HepG2 (cell line): Measurements from ENCODE around the gene IL1RAP. TPM values are rescaled to one million over a fixed set of nuclear protein-coding genes. Genes with fewer than 3 reads are reported as not detected.

Experiments used
- ARID2 ChIP-seq: sonication (generic); formaldehyde crosslinking; IDR thresholded peaks from 2 replicates; pipeline ENCODE4 v1.8.1; 2022; ENCODE audit warnings: mild to moderate bottlenecking, missing genetic modification reagents, borderline replicate concordance
- ASH2L ChIP-seq: fragments of 300-600, 200-600 bp; sonication (generic); IDR thresholded peaks from 2 replicates; pipeline ENCODE4 v1.7.0; 2017; ENCODE audit warnings: low read depth, mild to moderate bottlenecking, moderate library complexity, mixed read lengths, low read length; ENCODE audit not compliant: insufficient read length
- ERF ChIP-seq: IDR thresholded peaks from 2 replicates; pipeline ENCODE4 v1.6.1; 2018; ENCODE audit warnings: missing biosample characterization, missing genetic modification reagents
- ETV5 ChIP-seq: IDR thresholded peaks from 2 replicates; pipeline ENCODE4 v1.6.1; 2018; ENCODE audit warnings: missing biosample characterization, missing genetic modification reagents, inconsistent platforms, borderline replicate concordance
- FOXJ3 ChIP-seq: sonication (generic); formaldehyde crosslinking; IDR thresholded peaks from 2 replicates; pipeline ENCODE4 v1.4.0; 2020; ENCODE audit warnings: missing genetic modification reagents, mild to moderate bottlenecking, borderline replicate concordance
- HNRNPH1 ChIP-seq: fragments of 200-400 bp; formaldehyde crosslinking; optimal IDR thresholded peaks from 2 replicates; pipeline ENCODE3; 2017; ENCODE audit warnings: mild to moderate bottlenecking, low read depth, low read length
- MXD3 ChIP-seq: IDR thresholded peaks from 2 replicates; pipeline ENCODE4 v1.6.1; 2016; ENCODE audit warnings: mild to moderate bottlenecking, missing biosample characterization, missing genetic modification reagents
- NR1H2 ChIP-seq: sonication (generic); formaldehyde crosslinking; IDR thresholded peaks from 2 replicates; pipeline ENCODE4 v1.8.1; 2022; ENCODE audit warnings: low read depth, missing genetic modification reagents, borderline replicate concordance
- POLR2AphosphoS2 ChIP-seq: IDR thresholded peaks from 2 replicates; pipeline ENCODE4 v1.6.1; 2011; ENCODE audit warnings: low read depth, low read length, improper control_type of control experiment
- REL ChIP-seq: sonication (generic); formaldehyde crosslinking; conservative IDR thresholded peaks from 2 replicates; pipeline ENCODE4 v1.8.0; 2022; ENCODE audit warnings: mild to moderate bottlenecking, missing genetic modification reagents, moderate library complexity
- SPEN ChIP-seq: sonication (generic); formaldehyde crosslinking; IDR thresholded peaks from 2 replicates; pipeline ENCODE4 v1.5.1; 2020; ENCODE audit warnings: low read depth, mild to moderate bottlenecking, missing genetic modification reagents
- XBP1 ChIP-seq: sonication (generic); formaldehyde crosslinking; IDR thresholded peaks from 2 replicates; pipeline ENCODE4 v1.5.0; 2020; ENCODE audit warnings: missing genetic modification reagents
- ZC3H4 ChIP-seq: sonication (generic); formaldehyde crosslinking; IDR thresholded peaks from 2 replicates; pipeline ENCODE4 v1.4.0; 2020; ENCODE audit warnings: missing genetic modification reagents, borderline replicate concordance
- ZNF20 ChIP-seq: sonication (generic); formaldehyde crosslinking; IDR thresholded peaks from 2 replicates; pipeline ENCODE4 v1.4.0; 2020; ENCODE audit warnings: mild to moderate bottlenecking, moderate library complexity, missing genetic modification reagents
- ZNF317 ChIP-seq: sonication (generic); formaldehyde crosslinking; IDR thresholded peaks from 2 replicates; pipeline ENCODE4 v1.5.0; 2020; ENCODE audit warnings: mild to moderate bottlenecking, missing genetic modification reagents
- ZNF383 ChIP-seq: sonication (generic); formaldehyde crosslinking; IDR thresholded peaks from 2 replicates; pipeline ENCODE4 v1.4.0; 2020; ENCODE audit warnings: missing genetic modification reagents, mild to moderate bottlenecking, borderline replicate concordance
- ZNF512B ChIP-seq: sonication (generic); formaldehyde crosslinking; IDR thresholded peaks from 2 replicates; pipeline ENCODE4 v1.5.1; 2020; ENCODE audit warnings: missing genetic modification reagents, mild to moderate bottlenecking, borderline replicate concordance
- ZNF557 ChIP-seq: sonication (generic); formaldehyde crosslinking; IDR thresholded peaks from 2 replicates; pipeline ENCODE4 v1.4.0; 2020; ENCODE audit warnings: missing genetic modification reagents
- ZNF780A ChIP-seq: sonication (generic); formaldehyde crosslinking; IDR thresholded peaks from 2 replicates; pipeline ENCODE4 v1.8.0; 2022; ENCODE audit warnings: mild to moderate bottlenecking, missing genetic modification reagents, moderate library complexity
- ZNF782 ChIP-seq: sonication (generic); formaldehyde crosslinking; IDR thresholded peaks from 2 replicates; pipeline ENCODE4 v1.4.0; 2020; ENCODE audit warnings: missing genetic modification reagents, mild to moderate bottlenecking, borderline replicate concordance
- ZSCAN5A ChIP-seq: sonication (generic); formaldehyde crosslinking; IDR thresholded peaks from 2 replicates; pipeline ENCODE4 v1.8.0; 2022; ENCODE audit warnings: mild to moderate bottlenecking, missing genetic modification reagents, borderline replicate concordance
- polyA plus RNA-seq, 8 experiments: library from polyadenylated mRNA; depleted of rRNA in 3 of 8; stranded (reverse) in 7 of 8; unstranded in 1 of 8; fragments of >200 nt; fragmentation: Illumina TruSeq in 4 of 8; extraction: Trizol in 4 of 8; gene quantifications; 2 replicates each; pipeline versions ENCODE4 v1.2.1 to v1.2.3, GENCODE V29; 2011 to 2016; ENCODE audit warnings: low read depth in 4 of 8, missing spikeins in 1 of 8, mixed read lengths in 1 of 8; ENCODE audit not compliant: insufficient read depth in 1 of 8
- total RNA-seq, 5 experiments: library from RNA; depleted of rRNA; stranded (reverse); fragments of >200 nt; fragmentation: Illumina TruSeq; extraction: Trizol; gene quantifications; 2 replicates each; pipeline ENCODE4 v1.2.3, GENCODE V29; 2016; ENCODE audit warnings: low read depth in 1 of 5
- TF ChIP-seq, protein P1 (sequence below): sonication (generic); formaldehyde crosslinking; IDR thresholded peaks from 2 replicates; pipeline ENCODE4 v1.8.1; 2023; ENCODE audit warnings: mild to moderate bottlenecking, missing genetic modification reagents, borderline replicate concordance
- TF ChIP-seq, protein P2 (sequence below): sonication (generic); formaldehyde crosslinking; IDR thresholded peaks from 2 replicates; pipeline ENCODE4 v1.8.0; 2023; ENCODE audit warnings: mild to moderate bottlenecking, missing genetic modification reagents

The IL1RAP gene
- total and polyA plus RNA-seq, 2 of the 13 experiments (the other 11 are each of a cell fraction or from before 2014, with no cell fraction given): 18.3 to 54.9 TPM

GRCh38 chr3:190513409-190514370 is at the start of gene IL1RAP (continued):
- TF ChIP-seq ARID2 (no peak), ZNF317 (CRISPR knock-in tag) (0 out of 2 replicates have a peak, but pooled peaks have one; percentile 48), ZNF512B (CRISPR knock-in tag) (no peak), ZNF780A (CRISPR knock-in tag) (0 out of 2 replicates have a peak, but pooled peaks have one; percentile 69), SPEN (CRISPR knock-in tag) (no peak; the same call in 1 of the 2 replicates), ZC3H4 (CRISPR knock-in tag) (no peak), FOXJ3 (no peak), MXD3 (CRISPR knock-in tag) (peak; percentile 83), HNRNPH1 (no peak), ZSCAN5A (CRISPR knock-in tag) (peak; percentile 65; the same call in 1 of the 2 replicates), ERF (CRISPR knock-in tag) (peak; percentile 80), ZNF782 (CRISPR knock-in tag) (no peak), ASH2L (peak; percentile 97), XBP1 (no peak), ZNF20 (no peak), REL (no peak; the same call in 1 of the 2 replicates), ZNF557 (CRISPR knock-in tag) (0 out of 2 replicates have a peak, but pooled peaks have one; percentile 24), ETV5 (CRISPR knock-in tag) (peak; percentile 68), NR1H2 (CRISPR knock-in tag) (no peak), POLR2AphosphoS2 (no peak), ZNF383 (no peak)
- TF ChIP-seq, protein P1, sequence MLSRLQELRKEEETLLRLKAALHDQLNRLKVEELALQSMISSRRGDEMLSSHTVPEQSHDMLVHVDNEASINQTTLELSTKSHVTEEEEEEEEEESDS: no peak
- TF ChIP-seq, protein P2, sequence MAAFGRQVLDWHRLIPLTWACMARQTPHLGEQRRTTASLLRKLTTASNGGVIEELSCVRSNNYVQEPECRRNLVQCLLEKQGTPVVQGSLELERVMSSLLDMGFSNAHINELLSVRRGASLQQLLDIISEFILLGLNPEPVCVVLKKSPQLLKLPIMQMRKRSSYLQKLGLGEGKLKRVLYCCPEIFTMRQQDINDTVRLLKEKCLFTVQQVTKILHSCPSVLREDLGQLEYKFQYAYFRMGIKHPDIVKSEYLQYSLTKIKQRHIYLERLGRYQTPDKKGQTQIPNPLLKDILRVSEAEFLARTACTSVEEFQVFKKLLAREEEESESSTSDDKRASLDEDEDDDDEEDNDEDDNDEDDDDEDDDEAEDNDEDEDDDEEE (CRISPR knock-in tag): no peak
